ENCODE results near the gene OSM.

The OSM gene

DNA sequence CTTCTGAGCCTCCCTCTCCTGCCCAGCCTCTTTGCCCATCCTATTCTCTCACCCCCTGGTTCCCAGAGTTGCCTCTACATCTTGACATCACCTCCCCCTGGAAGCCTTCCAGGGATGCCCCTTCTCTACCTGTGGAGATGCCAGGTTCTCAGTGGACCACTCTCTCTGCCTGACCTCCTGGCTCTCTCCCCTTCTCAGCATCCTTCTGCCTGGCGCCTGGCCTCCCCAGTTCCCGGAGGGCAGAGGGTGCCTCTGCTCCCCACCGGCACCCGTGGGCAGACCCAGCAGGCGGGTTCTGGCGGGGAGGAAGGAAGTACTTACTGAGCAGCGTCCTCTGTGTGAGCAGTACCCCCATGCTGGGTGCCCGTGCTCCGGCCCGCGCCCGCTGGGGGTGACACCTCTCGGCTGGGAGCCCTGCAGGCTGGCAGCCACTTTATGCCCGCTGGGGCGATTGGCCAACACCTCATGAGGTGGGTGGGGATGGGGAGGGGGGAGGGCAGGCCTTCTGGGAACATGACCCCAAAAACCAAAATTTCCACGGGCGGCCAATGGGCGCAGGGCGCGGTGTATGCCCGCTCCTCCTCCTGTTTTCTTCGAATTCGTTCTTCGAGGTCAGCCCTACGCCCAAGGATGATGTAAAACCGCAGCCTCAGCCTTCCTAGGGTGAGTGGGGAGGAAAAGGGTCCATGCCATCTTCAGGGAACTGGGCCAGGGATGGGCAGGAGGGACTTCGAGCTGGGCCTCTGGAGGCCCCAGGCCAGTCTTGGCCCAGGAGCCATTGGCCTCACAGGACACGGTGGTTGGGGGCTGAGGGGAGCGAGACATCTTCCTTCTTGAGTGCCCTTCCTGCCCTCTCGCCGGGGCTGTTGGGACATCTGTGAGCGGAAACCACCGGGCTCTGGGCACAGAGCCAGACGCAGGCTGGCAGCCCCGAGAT, at the start of gene OSM:
Gene OSM, minus strand, starts transcription at position 407 of the 937 bp plus-strand sequence. Its CDS starts 52 bp downstream, at position 355.
- no peaks in the 10 kb centered on the region for H3K36me3 ChIP-seq (ENCODE audit: insufficient read depth, low read length)
- H3K9ac ChIP-seq (ENCODE audit: low read depth, low read length) = no peak within 1 kb of the TSS
- peaks cover 4% of the 10 kb centered on the region; the same call in 1 of the 2 replicates for H3K4me1 ChIP-seq (ENCODE audit: insufficient read depth, low read length)
- no peaks in the 10 kb centered on the region for H3K9me3 ChIP-seq (ENCODE audit: control insufficient read depth, insufficient read depth, low read length)

GRCh38 chr22:30315962-30316576, 49.4 kb upstream of the OSM start:
- H3K36me3 ChIP-seq (ENCODE audit: insufficient read depth, low read length) = 0 out of 2 replicates have a peak, but pooled peaks cover 3% of the 10 kb centered on the region
- no peak overlapping the region for H3K9ac ChIP-seq (ENCODE audit: low read depth, low read length)
- peaks cover 16% of the 10 kb centered on the region for H3K4me1 ChIP-seq (ENCODE audit: insufficient read depth, low read length)
- H3K9me3 ChIP-seq (ENCODE audit: control insufficient read depth, insufficient read depth, low read length) = no peaks in the 10 kb centered on the region

DNA sequence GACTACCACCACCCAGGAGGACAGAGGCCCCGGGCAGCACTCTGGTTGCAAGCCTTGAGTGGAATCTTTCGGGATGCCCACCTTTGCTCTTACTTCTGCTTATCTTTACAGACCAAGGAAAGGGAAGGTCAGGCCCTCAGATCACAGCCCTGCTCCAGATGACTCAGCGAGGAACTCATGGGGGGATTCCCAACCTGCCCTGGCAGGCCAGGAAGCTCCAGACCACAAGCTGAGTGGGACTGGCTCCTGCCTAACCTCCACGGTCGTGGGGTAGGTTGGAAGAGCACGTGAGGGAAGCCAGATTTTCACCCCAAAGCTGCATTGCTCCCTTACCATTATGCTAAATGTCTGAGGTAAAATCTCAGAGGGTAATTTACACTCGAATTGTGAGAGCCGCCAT, 48.3 kb upstream of the OSM start:
- Histone ChIP-seq H3K4me1 (ENCODE audit: insufficient read depth, low read length) (peaks cover 24% of the 10 kb centered on the region), H3K9ac (ENCODE audit: low read depth, low read length) (no peak overlapping the region), H3K36me3 (ENCODE audit: insufficient read depth, low read length) (0 out of 2 replicates have a peak, but pooled peaks cover 2% of the 10 kb centered on the region), H3K9me3 (ENCODE audit: control insufficient read depth, insufficient read depth, low read length) (no peaks in the 10 kb centered on the region)

- no peaks in the 10 kb centered on the region for H3K9me3 ChIP-seq (ENCODE audit: control insufficient read depth, insufficient read depth, low read length)
- H3K9ac ChIP-seq (ENCODE audit: low read depth, low read length) = no peak overlapping the region
- H3K36me3 ChIP-seq (ENCODE audit: insufficient read depth, low read length) = no peaks in the 10 kb centered on the region
- H3K4me1 ChIP-seq (ENCODE audit: insufficient read depth, low read length) = peaks cover 24% of the 10 kb centered on the region
Observed at GRCh38 chr22:30313527-30314363, 47.1 kb upstream of the OSM start.

DNA sequence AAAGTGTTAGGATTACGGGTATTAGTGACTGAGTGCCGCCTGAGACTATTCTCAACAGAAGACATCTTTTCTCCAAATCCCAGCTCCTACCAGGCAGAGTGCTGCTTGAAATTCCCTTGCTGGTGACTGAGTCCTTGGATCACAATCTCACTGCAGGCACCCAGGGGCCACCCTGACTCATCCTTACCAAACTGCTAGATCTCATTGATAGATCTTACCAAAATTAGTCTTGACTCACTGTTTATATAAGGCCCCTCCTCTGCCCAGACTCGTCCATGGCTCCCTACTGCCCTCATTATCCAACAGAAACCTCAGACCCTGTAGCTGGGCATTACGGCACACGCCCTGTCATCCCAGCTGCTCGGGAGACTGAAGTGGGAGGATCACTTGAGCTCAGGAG, 45.4 kb upstream of the OSM start:
- no peak overlapping the region for H3K9ac ChIP-seq (ENCODE audit: low read depth, low read length)

GRCh38 chr22:30310881-30311771, 44.5 kb upstream of the OSM start:
- no peaks in the 10 kb centered on the region for H3K9me3 ChIP-seq (ENCODE audit: control insufficient read depth, insufficient read depth, low read length)
- peaks cover 24% of the 10 kb centered on the region for H3K4me1 ChIP-seq (ENCODE audit: insufficient read depth, low read length)
- no peaks in the 10 kb centered on the region for H3K36me3 ChIP-seq (ENCODE audit: insufficient read depth, low read length)
- no peak overlapping the region for H3K9ac ChIP-seq (ENCODE audit: low read depth, low read length)

More for the DNA sequence above, 45.4 kb upstream of the OSM start:
- Histone ChIP-seq H3K36me3 (ENCODE audit: insufficient read depth, low read length) (no peaks in the 10 kb centered on the region), H3K4me1 (ENCODE audit: insufficient read depth, low read length) (peaks cover 24% of the 10 kb centered on the region), H3K9me3 (ENCODE audit: control insufficient read depth, insufficient read depth, low read length) (no peaks in the 10 kb centered on the region)

- no peaks in the 10 kb centered on the region for H3K36me3 ChIP-seq (ENCODE audit: insufficient read depth, low read length)
- no peak overlapping the region for H3K9ac ChIP-seq (ENCODE audit: low read depth, low read length)
- no peaks in the 10 kb centered on the region for H3K9me3 ChIP-seq (ENCODE audit: control insufficient read depth, insufficient read depth, low read length)
- peaks cover 18% of the 10 kb centered on the region for H3K4me1 ChIP-seq (ENCODE audit: insufficient read depth, low read length)
Observed at GRCh38 chr22:30309951-30310741, 43.5 kb upstream of the OSM start.

DNA sequence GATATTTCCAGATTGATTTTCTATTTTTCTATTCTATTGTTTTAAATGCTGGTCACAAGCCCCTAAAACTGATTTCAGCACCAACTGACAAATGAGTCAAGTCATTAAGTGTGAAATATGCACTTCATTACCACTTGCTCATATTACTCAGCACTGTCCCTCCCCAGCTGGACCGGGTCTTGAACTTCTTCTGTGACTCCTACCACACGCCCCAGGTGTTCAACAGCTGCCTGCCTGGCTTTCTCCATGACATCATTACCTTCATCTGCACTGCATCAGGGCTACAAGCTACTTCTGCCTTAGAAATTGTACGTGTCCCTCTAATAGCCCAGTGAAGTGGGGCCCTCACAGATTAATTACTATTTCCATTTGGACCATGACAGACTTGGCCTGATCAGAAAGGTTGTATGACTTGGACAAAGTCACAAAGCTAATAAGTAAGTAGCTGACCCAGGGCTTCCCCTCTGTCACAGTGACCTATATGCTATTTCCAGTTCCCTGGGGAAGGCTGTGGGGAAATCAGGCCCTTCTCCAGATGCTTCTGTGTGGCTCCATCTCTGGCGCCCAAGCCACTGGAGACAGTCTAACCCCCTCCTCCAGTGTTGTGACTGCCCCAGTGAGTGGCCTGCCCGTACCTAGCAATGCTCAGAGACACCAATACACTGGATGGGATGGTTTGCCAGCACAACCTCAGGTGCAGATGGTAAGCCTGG, 42.0 kb upstream of the OSM start:
- no peaks in the 10 kb centered on the region for H3K9me3 ChIP-seq (ENCODE audit: control insufficient read depth, insufficient read depth, low read length)
- no peak overlapping the region for H3K9ac ChIP-seq (ENCODE audit: low read depth, low read length)
- H3K4me1 ChIP-seq (ENCODE audit: insufficient read depth, low read length) = peaks cover 12% of the 10 kb centered on the region
- H3K36me3 ChIP-seq (ENCODE audit: insufficient read depth, low read length) = no peaks in the 10 kb centered on the region

- Histone ChIP-seq H3K4me1 (ENCODE audit: insufficient read depth, low read length) (peaks cover 12% of the 10 kb centered on the region), H3K9me3 (ENCODE audit: control insufficient read depth, insufficient read depth, low read length) (no peaks in the 10 kb centered on the region), H3K9ac (ENCODE audit: low read depth, low read length) (no peak overlapping the region), H3K36me3 (ENCODE audit: insufficient read depth, low read length) (no peaks in the 10 kb centered on the region)
Observed at GRCh38 chr22:30308093-30308492, 41.4 kb upstream of the OSM start.

GRCh38 chr22:30307041-30307574, 40.5 kb upstream of the OSM start:
- H3K9ac ChIP-seq (ENCODE audit: low read depth, low read length) = no peak overlapping the region
- peaks cover 12% of the 10 kb centered on the region for H3K4me1 ChIP-seq (ENCODE audit: insufficient read depth, low read length)
- no peaks in the 10 kb centered on the region for H3K9me3 ChIP-seq (ENCODE audit: control insufficient read depth, insufficient read depth, low read length)
- no peaks in the 10 kb centered on the region for H3K36me3 ChIP-seq (ENCODE audit: insufficient read depth, low read length)

- peaks cover 12% of the 10 kb centered on the region for H3K4me1 ChIP-seq (ENCODE audit: insufficient read depth, low read length)
- no peak overlapping the region for H3K9ac ChIP-seq (ENCODE audit: low read depth, low read length)
- H3K36me3 ChIP-seq (ENCODE audit: insufficient read depth, low read length) = no peaks in the 10 kb centered on the region
- H3K9me3 ChIP-seq (ENCODE audit: control insufficient read depth, insufficient read depth, low read length) = no peaks in the 10 kb centered on the region
Observed at GRCh38 chr22:30306627-30307011, 40.0 kb upstream of the OSM start.

DNA sequence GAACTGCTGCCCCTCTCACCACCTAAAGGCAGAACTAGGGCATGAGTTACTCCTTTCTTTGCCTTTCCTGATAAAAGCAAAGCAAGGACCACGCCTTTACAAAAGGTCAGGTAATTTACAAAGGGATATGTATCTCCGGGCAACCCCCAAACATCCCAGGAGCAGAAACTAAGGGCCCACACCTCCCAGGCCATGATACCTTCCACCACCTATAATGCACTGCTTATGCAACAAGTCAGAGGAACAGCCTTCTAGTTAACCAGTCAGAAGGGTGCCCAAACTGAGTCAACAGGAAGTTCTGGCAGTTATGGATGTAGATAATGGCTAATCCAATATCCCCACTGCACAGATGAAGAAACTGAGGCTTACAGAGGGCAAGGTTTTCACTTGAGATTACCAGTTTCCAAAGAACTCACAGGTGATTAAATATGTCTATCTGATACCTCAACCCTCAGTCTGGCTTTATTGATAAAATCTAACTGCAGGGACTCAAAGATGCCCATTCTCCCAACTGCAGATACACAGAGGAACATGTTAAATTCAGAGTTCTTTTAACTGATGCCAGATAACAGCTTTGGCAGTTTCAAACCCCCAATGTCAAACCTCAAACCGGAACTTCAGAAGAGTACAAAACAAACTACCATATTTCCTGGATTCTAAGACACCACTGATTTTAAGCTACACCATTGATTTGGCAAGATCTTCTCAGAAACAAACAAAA, 39.4 kb upstream of the OSM start:
- Histone ChIP-seq H3K4me1 (ENCODE audit: insufficient read depth, low read length) (peaks cover 8% of the 10 kb centered on the region), H3K9ac (ENCODE audit: low read depth, low read length) (no peak overlapping the region), H3K9me3 (ENCODE audit: control insufficient read depth, insufficient read depth, low read length) (no peaks in the 10 kb centered on the region), H3K36me3 (ENCODE audit: insufficient read depth, low read length) (peaks cover under 1% of the 10 kb centered on the region; the same call in 1 of the 2 replicates)

Measured in ES-I3 (cell line).